Measurements from ENCODE around the gene GPC3. TPM values are rescaled to one million over a fixed set of nuclear protein-coding genes. Genes with fewer than 3 reads are reported as not detected.

The GPC3 gene
- total RNA-seq, 1 experiment from 2014 or later, result 0.98 TPM

DNA sequence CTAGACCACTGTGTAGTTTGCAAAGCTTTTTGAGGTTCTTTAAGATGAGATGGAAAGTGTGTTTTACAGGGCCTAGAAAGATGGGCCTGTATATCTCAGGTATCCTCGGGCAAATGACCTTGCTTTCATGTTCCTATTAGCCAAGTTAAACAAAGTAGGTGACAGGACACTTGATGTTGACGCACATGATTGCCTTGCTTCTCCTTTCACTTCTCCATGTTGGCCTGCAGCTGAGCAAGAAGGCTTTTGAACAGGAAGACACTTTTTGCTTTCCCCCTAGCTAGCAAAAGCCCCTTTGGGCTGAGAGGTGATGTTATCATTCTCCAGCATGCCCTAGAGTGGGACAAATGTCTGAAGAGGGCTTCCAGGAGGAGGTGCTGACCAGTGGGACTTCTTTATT, 202.1 kb downstream of the GPC3 start:
- BruUV-seq (replicated peaks), result no TSS peak
- H3K4me3 ChIP-seq (replicated peaks in 1 of 2; ENCODE audit: low read depth in 1 of 2, low read length in 2 of 2), result no peak overlapping the region
- intact Hi-C loops (cut with micrococcal nuclease), result no loop called here
- CTCF ChIA-PET, result interaction anchor here (1.9 kb wide), 1 partner anchor 9 kb away, joined by 8 read pairs; no protein-coding TSS in a partner anchor
- H4K20me1 ChIP-seq (ENCODE audit: insufficient read depth), result no peaks in the 10 kb centered on the region
- H3K36me3 ChIP-seq (ENCODE audit: control insufficient read depth in 1 of 2, insufficient read depth in 2 of 2, low read length in 2 of 2), result no peaks in the 10 kb centered on the region
- no peaks in the 10 kb centered on the region for H3K9me3 ChIP-seq (ENCODE audit: control insufficient read depth in 1 of 2, insufficient read depth in 1 of 2, low read depth in 1 of 2, low read length in 2 of 2)
- no peak overlapping the region for H2AFZ ChIP-seq (ENCODE audit: low read depth, low read length, poor library complexity, severe bottlenecking)
- no peak for ATAC-seq
- no peaks in the 10 kb centered on the region for H3K4me1 ChIP-seq (ENCODE audit: control insufficient read depth in 1 of 2, insufficient read depth in 2 of 2, low read length in 2 of 2)
- H3K9me2 ChIP-seq (ENCODE audit: insufficient read depth), result no peaks in the 10 kb centered on the region
- H3K27me3 ChIP-seq (ENCODE audit: insufficient read depth, low read length), result no peaks in the 10 kb centered on the region
- POLR2A ChIA-PET, result no interaction called here
- RAD21 ChIA-PET (ENCODE audit: low non-redundant PET in 1 of 2, low total read pairs in 2 of 2, uncharacterized antibody in 2 of 2, unreplicated experiment in 2 of 2), result no interaction called here
- TF ChIP-seq, protein P1, sequence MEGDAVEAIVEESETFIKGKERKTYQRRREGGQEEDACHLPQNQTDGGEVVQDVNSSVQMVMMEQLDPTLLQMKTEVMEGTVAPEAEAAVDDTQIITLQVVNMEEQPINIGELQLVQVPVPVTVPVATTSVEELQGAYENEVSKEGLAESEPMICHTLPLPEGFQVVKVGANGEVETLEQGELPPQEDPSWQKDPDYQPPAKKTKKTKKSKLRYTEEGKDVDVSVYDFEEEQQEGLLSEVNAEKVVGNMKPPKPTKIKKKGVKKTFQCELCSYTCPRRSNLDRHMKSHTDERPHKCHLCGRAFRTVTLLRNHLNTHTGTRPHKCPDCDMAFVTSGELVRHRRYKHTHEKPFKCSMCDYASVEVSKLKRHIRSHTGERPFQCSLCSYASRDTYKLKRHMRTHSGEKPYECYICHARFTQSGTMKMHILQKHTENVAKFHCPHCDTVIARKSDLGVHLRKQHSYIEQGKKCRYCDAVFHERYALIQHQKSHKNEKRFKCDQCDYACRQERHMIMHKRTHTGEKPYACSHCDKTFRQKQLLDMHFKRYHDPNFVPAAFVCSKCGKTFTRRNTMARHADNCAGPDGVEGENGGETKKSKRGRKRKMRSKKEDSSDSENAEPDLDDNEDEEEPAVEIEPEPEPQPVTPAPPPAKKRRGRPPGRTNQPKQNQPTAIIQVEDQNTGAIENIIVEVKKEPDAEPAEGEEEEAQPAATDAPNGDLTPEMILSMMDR (IDR thresholded peaks at IDR 0.05 in 2 of 3, conservative IDR thresholded peaks at IDR 0.05 in 1 of 3; ENCODE audit: borderline replicate concordance in 1 of 3, insufficient read depth in 1 of 3, low read depth in 2 of 3, low read length in 2 of 3), result no peak
- no peak for TF ChIP-seq JUND (IDR thresholded peaks at IDR 0.05)
- TF ChIP-seq, protein P2, sequence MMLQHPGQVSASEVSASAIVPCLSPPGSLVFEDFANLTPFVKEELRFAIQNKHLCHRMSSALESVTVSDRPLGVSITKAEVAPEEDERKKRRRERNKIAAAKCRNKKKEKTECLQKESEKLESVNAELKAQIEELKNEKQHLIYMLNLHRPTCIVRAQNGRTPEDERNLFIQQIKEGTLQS (IDR thresholded peaks at IDR 0.05), result no peak
- no peak for TF ChIP-seq FOSL1 (IDR thresholded peaks at IDR 0.05; ENCODE audit: low read depth)
- no peak for TF ChIP-seq EZH2phosphoT487 (IDR thresholded peaks at IDR 0.05; ENCODE audit: borderline replicate concordance)
- TF ChIP-seq, protein P3, sequence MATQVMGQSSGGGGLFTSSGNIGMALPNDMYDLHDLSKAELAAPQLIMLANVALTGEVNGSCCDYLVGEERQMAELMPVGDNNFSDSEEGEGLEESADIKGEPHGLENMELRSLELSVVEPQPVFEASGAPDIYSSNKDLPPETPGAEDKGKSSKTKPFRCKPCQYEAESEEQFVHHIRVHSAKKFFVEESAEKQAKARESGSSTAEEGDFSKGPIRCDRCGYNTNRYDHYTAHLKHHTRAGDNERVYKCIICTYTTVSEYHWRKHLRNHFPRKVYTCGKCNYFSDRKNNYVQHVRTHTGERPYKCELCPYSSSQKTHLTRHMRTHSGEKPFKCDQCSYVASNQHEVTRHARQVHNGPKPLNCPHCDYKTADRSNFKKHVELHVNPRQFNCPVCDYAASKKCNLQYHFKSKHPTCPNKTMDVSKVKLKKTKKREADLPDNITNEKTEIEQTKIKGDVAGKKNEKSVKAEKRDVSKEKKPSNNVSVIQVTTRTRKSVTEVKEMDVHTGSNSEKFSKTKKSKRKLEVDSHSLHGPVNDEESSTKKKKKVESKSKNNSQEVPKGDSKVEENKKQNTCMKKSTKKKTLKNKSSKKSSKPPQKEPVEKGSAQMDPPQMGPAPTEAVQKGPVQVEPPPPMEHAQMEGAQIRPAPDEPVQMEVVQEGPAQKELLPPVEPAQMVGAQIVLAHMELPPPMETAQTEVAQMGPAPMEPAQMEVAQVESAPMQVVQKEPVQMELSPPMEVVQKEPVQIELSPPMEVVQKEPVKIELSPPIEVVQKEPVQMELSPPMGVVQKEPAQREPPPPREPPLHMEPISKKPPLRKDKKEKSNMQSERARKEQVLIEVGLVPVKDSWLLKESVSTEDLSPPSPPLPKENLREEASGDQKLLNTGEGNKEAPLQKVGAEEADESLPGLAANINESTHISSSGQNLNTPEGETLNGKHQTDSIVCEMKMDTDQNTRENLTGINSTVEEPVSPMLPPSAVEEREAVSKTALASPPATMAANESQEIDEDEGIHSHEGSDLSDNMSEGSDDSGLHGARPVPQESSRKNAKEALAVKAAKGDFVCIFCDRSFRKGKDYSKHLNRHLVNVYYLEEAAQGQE (IDR thresholded peaks at IDR 0.05; ENCODE audit: low read depth), result no peak
- TF ChIP-seq ELF1 (IDR thresholded peaks at IDR 0.05; ENCODE audit: borderline replicate concordance, low read depth), result no peak
- no peak for TF ChIP-seq POLR2AphosphoS5 (IDR thresholded peaks at IDR 0.05; ENCODE audit: low read depth, low read length)
- no peak for DNase-seq (ENCODE audit: low read depth, low spot score)
- no peak overlapping the region for H3K4me2 ChIP-seq (ENCODE audit: low read length)
- no peaks in the 10 kb centered on the region for H3K79me2 ChIP-seq (ENCODE audit: insufficient read depth, low read length)
- H3K9ac ChIP-seq (ENCODE audit: low read length), result no peak overlapping the region
- H3K27ac ChIP-seq (ENCODE audit: low read depth, low read length), result no peak overlapping the region
